Stimulated activated CD4-positive, alpha-beta T cell treated with anti-CD3 and anti-CD28 coated beads, Interleukin-1b, Interleukin-23, amount 100 ng/mL, for 1 hour (primary cell): ENCODE results near the gene TBC1D10A.
A peak's percentile ranks its signal among the peaks of the same experiment; 100 is the strongest.

Experiments
- DNase-seq, 2 donors: peaks; one replicate each; pipeline ENCODE4 v3.0.0-alpha.2; 2020; ENCODE audit warnings: low read depth in 2 of 2

TBC1D10A gene

DNA sequence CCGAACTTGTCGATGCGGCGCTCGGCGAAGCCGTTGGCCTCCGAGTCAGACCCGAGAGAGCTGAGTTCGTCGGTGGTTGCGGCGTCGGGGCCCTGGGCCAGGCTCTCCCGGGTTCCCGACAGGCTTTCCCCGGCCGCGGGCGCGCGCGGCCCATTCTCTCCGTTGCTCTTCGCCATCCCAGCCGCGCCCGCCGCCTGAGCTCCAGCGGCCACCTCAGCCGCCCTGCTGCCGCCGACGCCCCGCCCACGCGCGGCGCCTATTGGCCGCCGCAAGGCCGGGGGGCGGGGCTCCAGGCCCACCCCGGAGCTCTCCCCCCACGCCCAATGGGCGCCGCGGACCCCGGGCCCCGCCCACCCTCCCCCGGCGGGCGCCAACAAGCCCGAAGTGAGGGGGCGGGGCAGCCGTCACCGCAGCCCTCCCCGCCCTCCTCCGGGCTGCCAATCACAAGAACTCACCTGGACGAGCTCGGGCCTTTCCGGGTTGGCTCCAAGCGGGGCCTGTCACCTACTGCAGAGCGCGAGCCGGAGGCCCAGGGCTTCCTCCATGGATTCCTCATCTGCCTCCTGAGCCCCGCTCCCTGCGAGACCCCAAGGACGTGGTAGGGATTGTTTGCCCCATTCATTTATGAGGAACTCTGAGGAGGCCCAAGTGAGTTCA lies at the start of gene TBC1D10A:
TSS of gene TBC1D10A (minus strand) at position 236 of the 657 bp plus-strand sequence. CDS start at position 176, 60 bp downstream.
- DNase-seq = peak; percentile 84 to 91

DNA sequence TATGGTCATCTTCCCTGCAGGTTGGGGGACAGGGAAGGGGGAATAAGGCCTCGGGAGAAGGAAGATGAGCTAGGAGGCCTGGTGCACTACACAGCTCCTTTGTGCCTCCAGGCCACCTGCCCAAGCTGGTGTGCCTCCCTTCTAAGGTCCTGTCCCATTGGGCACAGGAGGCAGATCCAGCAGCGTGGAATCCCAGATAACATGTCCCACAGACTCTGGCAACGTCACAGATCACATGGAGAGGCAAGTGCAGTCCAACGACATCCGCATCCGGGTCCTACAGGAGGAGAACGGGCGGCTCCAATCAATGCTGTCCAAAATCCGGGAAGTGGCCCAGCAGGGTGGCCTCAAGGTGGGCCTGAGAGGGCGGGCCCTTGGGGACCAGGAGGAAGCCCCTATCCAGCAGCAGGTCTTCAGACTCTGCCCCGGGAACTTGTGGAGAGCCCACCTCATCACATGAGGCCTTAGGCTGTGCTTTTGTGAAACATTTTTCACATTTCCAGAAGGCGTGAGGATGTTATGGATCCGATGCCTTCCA lies 48.6 kb upstream of the TBC1D10A start:
- no peak for DNase-seq

GRCh38 chr22:30373331-30374325 lies 46.9 kb upstream of the TBC1D10A start:
- DNase-seq = no peak

DNA sequence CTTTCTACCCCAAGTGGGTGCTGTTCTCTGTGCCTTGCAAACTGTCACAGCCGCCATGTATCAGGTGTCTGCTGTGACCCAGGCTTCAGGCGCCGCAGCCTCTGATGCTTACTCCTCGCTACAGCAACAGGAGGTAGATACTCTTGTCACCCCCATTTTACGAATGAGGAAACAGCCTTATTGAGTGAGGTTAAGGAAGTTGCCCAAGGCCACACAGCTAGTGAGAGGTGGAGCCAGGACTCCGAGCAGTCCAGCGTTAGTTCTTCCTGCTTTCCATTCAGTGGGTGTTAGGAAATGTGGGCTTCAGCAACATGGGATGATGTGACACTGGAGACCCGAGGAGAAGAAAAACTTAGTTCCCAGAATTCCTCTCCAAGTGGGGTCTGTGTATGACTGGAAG lies 46.2 kb upstream of the TBC1D10A start:
- DNase-seq = no peak

- DNase-seq = no peak
Observed at GRCh38 chr22:30371981-30372380, 45.2 kb upstream of the TBC1D10A start.

GRCh38 chr22:30371321-30371720 lies 44.6 kb upstream of the TBC1D10A start:
- DNase-seq = no peak

- DNase-seq = no peak
Observed at GRCh38 chr22:30370641-30371230, 44.0 kb upstream of the TBC1D10A start.

DNA sequence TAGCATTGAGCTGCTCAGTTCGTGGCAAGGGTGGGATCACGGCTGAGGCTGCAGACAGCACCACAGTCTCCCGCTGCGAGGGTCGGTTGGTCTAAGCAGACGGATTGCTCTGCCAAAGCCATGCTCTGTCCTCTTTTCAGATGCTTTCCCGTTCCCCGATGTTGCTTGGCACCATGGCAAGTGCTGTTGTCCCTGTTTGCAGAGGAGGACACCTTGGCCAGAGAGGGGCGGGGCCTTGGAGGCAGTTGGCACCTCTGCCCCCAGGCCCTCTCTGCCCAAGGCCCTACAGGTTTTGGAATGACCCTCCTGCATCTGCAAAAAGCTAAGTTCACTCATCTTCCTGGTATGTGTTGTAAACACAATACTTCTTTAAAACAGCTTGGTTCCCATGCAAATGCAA lies 41.7 kb upstream of the TBC1D10A start:
- DNase-seq = no peak

GRCh38 chr22:30365891-30366290 lies 39.1 kb upstream of the TBC1D10A start:
- no peak for DNase-seq

DNA sequence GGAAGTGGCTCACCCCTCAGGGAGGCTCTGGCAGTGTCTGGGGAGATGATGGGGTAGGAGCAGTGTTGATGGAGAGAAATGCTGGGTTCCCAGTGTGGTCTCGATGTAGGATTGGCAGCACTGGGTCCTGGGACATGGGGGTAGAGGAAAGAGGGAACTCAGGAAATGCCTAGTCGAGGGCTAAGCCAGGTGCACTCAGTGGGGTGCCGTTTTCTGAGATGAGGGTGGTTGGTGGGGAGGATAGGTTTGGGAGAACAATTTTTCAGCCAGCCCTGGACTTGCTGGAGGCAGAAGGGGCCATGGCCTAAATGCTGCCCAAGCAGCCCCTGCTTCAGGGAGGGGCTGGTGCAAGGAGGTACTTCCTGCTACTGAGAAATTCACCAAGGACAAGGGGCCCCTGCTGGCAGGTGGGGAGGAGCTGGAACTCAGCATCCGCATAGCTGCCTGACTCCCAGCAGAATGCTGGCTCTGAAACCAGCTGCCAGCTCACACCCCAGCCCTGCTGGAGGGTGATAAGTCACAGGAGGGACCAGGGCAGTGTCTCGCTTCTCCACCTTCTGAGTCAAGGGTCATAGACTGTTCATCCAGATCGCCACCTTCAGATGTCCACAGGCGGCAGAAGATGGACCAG lies 36.0 kb upstream of the TBC1D10A start:
- no peak for DNase-seq

- DNase-seq = no peak
Observed at GRCh38 chr22:30361916-30362650, 35.3 kb upstream of the TBC1D10A start.

DNA sequence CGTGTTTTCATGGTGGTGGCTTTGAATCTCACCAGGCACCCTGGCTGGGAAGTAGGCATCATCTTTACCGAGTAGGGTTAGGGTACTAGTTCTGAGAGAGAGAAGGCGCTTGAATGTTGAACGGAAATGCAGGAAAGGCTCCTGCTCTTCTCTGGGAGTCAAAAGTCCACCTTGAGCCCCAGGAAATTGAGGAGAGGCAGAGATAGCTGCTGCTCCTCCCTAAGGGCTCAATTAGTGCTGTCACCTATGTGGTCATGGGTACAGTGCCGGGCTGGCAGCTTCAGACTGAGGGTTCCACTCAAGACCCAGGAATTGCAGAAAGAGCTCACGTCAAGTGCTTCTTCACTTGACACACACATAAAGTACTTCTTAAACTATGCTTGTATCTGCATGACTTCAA lies 31.8 kb upstream of the TBC1D10A start:
- DNase-seq = no peak

- no peak for DNase-seq
Observed at GRCh38 chr22:30357650-30358215, 31.0 kb upstream of the TBC1D10A start.

DNA sequence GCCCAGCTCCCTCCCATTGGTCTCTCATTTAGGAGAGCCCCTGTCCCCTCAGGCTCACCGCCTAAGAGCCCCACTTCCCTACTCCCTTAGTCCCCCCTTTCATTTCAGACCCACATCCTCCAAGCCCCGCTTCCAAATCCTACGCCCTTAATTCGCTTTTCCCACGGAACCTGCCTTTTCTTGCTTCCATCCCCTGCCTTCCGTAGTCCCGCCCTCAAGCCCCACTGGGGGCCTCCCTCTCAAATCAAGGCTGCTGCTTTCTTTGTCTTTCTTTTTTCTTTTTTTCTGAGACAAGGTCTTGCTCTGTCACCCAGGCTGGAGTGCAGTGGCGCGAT lies 30.5 kb upstream of the TBC1D10A start:
- DNase-seq = no peak

DNA sequence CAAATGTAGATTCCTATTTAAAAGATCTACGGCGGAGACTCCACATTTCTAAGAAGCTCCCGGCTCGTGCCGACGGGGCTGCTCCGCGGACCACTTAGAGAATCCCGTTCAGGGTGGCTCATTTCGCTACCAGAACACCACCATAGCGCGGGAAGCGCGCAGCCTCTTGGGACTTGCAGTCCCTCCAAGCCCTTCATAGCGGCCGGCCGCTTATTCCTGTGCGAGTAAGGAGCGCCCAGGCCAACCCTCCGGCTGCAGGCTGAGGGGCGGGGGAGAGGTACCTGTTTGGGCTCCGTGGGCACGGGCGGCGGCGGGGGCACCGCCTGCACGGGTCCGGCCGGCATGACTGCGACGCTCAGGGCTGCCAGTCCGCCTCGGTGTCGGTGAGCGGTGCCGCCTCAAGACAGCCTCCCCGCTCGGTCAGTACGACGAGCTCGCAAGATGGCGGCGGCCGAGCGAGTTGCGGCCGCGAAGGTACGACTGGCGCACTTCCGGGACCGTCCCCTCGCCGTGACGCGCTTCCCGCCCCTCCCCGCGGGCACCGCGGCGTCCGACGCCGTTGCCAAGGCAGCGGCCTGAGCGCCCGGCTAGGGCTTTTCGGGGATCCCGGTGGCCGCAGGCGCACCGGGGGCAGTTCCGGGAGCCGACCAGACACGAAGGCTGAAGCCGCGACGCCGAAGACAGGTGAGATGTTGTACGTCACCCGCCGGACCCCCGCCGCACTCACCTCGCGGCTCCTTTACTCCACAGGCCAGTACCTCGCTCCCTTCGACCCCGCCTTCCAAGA lies 29.9 kb upstream of the TBC1D10A start, which contains the start of the genes CCDC157 and SF3A1:
TSS of gene CCDC157 (plus strand) at position 559 of the 787 bp plus-strand sequence. CDS start 8,994 bp downstream, outside the sequence.
TSS of gene SF3A1 (minus strand) at position 446 of the 787 bp plus-strand sequence. CDS start at position 344, 102 bp downstream.
- DNase-seq = peak; percentile 57 to 74

DNA sequence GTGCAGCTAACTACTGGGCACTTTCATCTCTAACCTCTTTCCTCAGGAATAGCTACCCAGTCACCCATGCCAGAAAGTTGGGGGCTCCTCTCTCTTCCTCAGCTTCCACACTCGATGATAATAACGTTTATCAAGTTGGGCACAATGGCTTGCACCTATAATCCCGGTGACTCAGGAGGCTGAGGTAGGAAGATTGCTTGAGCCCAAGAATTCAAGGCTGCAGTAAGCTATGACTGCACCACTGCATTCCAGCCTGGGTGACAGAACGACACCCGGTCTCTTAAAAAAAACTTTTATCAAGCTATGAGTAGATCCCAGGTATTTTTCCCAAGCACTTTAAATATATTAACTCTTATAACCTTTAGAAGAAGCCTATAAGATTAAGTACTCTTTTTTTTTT lies 27.9 kb upstream of the TBC1D10A start:
- no peak for DNase-seq

GRCh38 chr22:30351226-30351625 lies 24.5 kb upstream of the TBC1D10A start:
- no peak for DNase-seq

DNA sequence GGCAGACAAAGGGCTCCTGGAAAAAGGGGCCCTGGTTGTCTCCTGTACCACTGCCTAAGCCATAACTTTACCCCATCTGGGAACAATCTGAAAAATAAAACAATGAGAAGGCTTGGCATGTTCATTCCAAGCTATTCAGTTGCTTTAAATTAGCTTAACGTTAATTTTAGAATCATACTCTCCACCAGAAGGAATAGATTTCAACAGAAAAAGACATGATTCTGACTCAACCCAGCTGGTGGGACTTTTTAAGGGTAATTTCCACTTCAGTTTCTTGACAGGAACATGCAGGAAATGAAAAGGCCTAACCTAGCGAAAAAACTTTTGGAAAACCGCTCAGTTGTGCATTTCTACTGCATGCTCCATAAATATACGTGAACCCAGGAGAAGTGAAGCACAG lies 22.1 kb upstream of the TBC1D10A start:
- no peak for DNase-seq

- no peak for DNase-seq
Observed at GRCh38 chr22:30348404-30348803, 21.7 kb upstream of the TBC1D10A start.
